ENCODE measurements around the gene PTPRK. TPM values are rescaled to one million over a fixed set of nuclear protein-coding genes. Genes with fewer than 3 reads are reported as not detected.

Gene PTPRK
- total and polyA plus RNA-seq, 2 of the 13 experiments (the other 11 are each of a cell fraction or from before 2014, with no cell fraction given) = 43.6 to 98.3 TPM

- no peak overlapping the region for H3K9ac ChIP-seq (ENCODE audit: insufficient read depth, low read depth, low read length)
- H3K4me1 ChIP-seq (ENCODE audit: insufficient read depth, low read length) = peaks cover 26% of the 10 kb centered on the region
- ChIA-PET CTCF (ENCODE audit: low intra/inter-chr PET ratio, low total read pairs) (no interaction called here), POLR2A (no interaction called here)
- no peak for FAIRE-seq
- in situ Hi-C loops (cut with HindIII; ENCODE audit: extremely low pct_ligation_motif_present, low pct_unique_long_range_greater_than_20kb) = no loop called here
- BruUV-seq (replicated peaks) = no TSS peak
- H3K36me3 ChIP-seq (replicated peaks in 1 of 2; ENCODE audit: control insufficient read depth in 1 of 2, insufficient read depth in 2 of 2, low read length in 2 of 2) = no peaks in the 10 kb centered on the region
- no peaks in the 10 kb centered on the region for H4K20me1 ChIP-seq (ENCODE audit: insufficient read depth, low read length)
- no peaks in the 10 kb centered on the region for H3K79me2 ChIP-seq (ENCODE audit: insufficient read depth, low read length)
- no peak for DNase-seq (ENCODE audit: low spot score)
- intact Hi-C loops (cut with micrococcal nuclease; ENCODE audit: unreplicated experiment) = loop anchor here (10.0 kb wide), 1 partner anchor 672 kb away; no protein-coding TSS in a partner anchor
- H3K4me2 ChIP-seq (ENCODE audit: low read depth, low read length) = no peak overlapping the region
- H3K4me3 ChIP-seq (replicated peaks in 1 of 3; ENCODE audit: insufficient read depth in 1 of 3, low read depth in 2 of 3, low read length in 3 of 3) = no peak overlapping the region
- H3K9me3 ChIP-seq (ENCODE audit: low read length) = no peaks in the 10 kb centered on the region
- no peak overlapping the region for H2AFZ ChIP-seq (ENCODE audit: low read length)
- WGBS (ENCODE audit: low lambda C conversion rate) = 90% methylated on average over 5 of the region's 5 CpGs
- ATAC-seq = no peak
- no peak overlapping the region for H3K27ac ChIP-seq (ENCODE audit: extremely low read length, insufficient read depth, low read length)
- TF ChIP-seq PBX2 (CRISPR knock-in tag; IDR thresholded peaks at IDR 0.05) (no peak), TOPORS (CRISPR knock-in tag; IDR thresholded peaks at IDR 0.05) (no peak), HNRNPL (IDR thresholded peaks at IDR 0.05; ENCODE audit: low read depth, low read length) (no peak), DZIP1 (CRISPR knock-in tag; IDR thresholded peaks at IDR 0.05) (no peak), NFKB2 (CRISPR knock-in tag; IDR thresholded peaks at IDR 0.05; ENCODE audit: borderline replicate concordance) (no peak), ZNF3 (CRISPR knock-in tag; IDR thresholded peaks at IDR 0.05) (no peak), DNMT1 (CRISPR knock-in tag; IDR thresholded peaks at IDR 0.05) (no peak), TEAD3 (CRISPR knock-in tag; optimal IDR thresholded peaks at IDR 0.05; ENCODE audit: borderline replicate concordance) (no peak), ZNF180 (CRISPR knock-in tag; IDR thresholded peaks at IDR 0.05; ENCODE audit: borderline replicate concordance, low read depth) (no peak), NR2F6 (IDR thresholded peaks at IDR 0.05) (no peak), NR2F6 (CRISPR knock-in tag; IDR thresholded peaks at IDR 0.05) (no peak), ZNF275 (CRISPR knock-in tag; IDR thresholded peaks at IDR 0.05; ENCODE audit: borderline replicate concordance) (no peak), KMT2B (CRISPR knock-in tag; IDR thresholded peaks at IDR 0.05) (no peak), ZSCAN20 (CRISPR knock-in tag; IDR thresholded peaks at IDR 0.05; ENCODE audit: borderline replicate concordance) (no peak), KLF6 (CRISPR knock-in tag; IDR thresholded peaks at IDR 0.05) (no peak), ZNF670 (CRISPR knock-in tag; IDR thresholded peaks at IDR 0.05; ENCODE audit: borderline replicate concordance) (no peak), SRSF1 (optimal IDR thresholded peaks at IDR 0.05; ENCODE audit: low read depth, low read length) (no peak), ZBTB2 (CRISPR knock-in tag; IDR thresholded peaks at IDR 0.05; ENCODE audit: low read depth) (no peak)
- no peaks in the 10 kb centered on the region for H3K27me3 ChIP-seq (ENCODE audit: control insufficient read depth in 1 of 2, insufficient read depth in 2 of 2, low read length in 2 of 2)
These were observed 5.9 kb upstream of the PTPRK start for GRCh38 chr6:128526152-128526914.

Measured in HepG2 (cell line).